Activated CD8-positive, alpha-beta memory T cell treated with anti-CD3 and anti-CD28 coated beads for 48 hours (primary cell): ENCODE results near the gene KIF6.
A peak's percentile ranks its signal among the peaks of the same experiment; 100 is the strongest.

Source experiments
- DNase-seq, 3 experiments: peaks; one replicate each; pipeline ENCODE4 v3.0.0-alpha.2; 2020; ENCODE audit warnings: low read depth in 2 of 3, low spot score in 2 of 3

KIF6 gene, protein sequence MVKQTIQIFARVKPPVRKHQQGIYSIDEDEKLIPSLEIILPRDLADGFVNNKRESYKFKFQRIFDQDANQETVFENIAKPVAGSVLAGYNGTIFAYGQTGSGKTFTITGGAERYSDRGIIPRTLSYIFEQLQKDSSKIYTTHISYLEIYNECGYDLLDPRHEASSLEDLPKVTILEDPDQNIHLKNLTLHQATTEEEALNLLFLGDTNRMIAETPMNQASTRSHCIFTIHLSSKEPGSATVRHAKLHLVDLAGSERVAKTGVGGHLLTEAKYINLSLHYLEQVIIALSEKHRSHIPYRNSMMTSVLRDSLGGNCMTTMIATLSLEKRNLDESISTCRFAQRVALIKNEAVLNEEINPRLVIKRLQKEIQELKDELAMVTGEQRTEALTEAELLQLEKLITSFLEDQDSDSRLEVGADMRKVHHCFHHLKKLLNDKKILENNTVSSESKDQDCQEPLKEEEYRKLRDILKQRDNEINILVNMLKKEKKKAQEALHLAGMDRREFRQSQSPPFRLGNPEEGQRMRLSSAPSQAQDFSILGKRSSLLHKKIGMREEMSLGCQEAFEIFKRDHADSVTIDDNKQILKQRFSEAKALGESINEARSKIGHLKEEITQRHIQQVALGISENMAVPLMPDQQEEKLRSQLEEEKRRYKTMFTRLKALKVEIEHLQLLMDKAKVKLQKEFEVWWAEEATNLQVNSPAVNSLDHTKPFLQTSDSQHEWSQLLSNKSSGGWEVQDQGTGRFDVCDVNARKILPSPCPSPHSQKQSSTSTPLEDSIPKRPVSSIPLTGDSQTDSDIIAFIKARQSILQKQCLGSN

DNA sequence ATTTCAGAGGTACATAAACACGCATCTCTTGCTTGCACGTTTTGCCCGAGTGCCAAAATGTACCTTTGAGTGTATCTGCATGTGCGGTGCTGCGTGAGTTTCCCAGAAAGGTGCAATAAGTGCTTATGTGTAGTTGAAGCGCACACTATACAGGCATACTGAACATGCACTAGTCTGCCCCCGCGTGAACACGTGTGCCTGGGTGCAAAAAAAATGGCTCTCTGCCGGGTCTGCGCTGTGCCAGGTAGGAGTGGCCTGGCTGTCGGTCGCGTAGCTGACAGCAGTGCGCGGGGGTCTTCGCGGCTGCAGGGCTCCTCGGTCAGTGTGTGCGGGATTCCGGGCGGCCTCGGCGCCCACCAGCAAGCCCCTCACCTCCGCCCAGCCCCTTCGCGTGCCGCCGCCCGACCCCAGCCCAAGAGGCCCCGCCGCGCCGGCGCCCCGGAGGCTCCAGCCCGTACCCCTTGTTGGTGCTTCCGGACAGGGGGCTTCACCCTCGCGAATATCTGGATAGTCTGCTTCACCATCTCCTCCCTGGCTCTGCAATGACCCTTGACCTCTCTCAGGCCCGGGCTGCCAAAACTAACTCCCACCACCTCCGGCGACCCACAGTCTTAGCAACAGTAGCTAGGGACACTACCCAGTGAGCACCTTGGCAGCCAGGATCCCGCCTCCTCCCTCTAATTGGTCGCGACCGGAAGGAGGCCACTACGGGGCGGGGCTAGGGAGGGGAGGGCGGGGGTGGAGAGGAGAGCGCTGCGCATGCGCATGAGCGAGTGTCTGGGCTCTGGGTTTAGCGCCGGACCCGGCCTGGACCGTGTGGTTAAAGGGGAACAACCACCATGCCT, at the start of gene KIF6:
TSS of gene KIF6 (minus strand) at position 622 of the 845 bp plus-strand sequence. CDS start at position 524, 98 bp downstream.
- DNase-seq = peak; percentile 41 to 60 (median 45)

DNA sequence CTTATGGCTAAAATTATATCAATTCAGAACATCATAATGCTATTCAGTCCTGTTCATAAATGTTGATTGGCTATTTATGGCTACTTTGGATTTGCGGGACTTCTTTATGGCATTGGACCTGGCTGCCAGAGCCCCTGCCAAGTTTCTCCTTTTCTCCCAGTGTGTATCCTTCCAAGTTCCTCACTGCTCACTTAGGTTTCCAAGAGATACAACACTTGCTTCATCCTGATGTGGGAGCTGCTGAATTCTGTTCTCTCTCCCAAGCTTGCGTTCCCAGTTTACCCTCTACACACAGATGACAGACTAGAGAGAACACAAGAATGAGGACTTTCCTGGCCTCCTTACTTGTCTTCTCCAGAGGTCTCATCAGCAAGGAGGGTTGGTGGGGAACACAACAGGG, 48.6 kb upstream of the KIF6 start:
- DNase-seq = no peak

DNA sequence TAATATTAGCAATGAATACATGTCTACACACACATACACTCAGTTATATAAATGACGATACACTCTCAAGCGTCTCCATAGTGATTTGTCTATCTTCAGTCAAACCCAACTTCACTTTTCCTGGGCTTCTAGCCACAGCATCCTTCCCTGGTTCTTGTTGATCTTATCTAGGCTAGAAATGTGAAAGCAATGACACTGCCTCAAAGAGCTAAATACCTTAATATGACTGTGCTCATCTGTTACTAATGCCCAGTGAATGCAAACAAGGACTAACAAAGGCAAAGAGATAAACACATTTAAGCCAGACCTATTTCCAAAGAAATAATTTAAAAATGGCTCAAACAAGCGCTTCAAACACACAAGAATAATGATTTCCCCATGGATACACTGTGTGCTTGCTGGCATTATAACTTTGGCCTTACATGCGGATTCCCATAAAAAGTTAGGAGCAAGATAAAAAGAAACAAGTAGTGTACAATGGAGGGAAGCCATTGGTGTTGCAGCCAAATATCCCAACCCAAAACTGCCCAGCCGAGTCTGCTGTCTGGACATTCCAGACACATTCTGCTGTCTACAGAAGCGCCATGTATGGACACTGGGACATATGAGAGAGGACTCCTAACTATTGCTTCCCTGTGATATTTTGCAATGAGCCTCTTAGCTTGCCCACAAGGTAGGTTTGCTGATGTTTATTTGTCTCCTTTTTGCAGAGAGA, 47.5 kb upstream of the KIF6 start:
- no peak for DNase-seq

DNA sequence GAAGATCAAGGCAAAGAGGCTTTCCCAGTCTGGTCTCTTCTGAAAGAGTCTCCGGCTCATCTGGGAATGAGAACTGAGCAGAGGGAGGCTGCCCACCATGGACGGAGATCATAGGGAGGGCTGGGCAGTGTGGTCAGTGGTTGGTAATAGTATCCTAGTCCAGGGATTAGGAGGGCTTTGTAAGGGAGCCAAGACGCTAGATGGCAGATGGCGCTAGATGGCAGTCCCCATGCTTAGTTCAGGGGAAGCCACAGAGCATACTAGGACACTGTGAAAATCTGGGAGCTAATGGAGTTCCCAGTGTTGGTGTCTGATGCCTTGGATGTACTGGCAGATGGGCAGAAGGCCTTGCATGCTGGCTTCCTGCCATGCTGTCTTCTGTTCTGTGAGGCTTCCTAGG, 45.2 kb upstream of the KIF6 start:
- no peak for DNase-seq

DNA sequence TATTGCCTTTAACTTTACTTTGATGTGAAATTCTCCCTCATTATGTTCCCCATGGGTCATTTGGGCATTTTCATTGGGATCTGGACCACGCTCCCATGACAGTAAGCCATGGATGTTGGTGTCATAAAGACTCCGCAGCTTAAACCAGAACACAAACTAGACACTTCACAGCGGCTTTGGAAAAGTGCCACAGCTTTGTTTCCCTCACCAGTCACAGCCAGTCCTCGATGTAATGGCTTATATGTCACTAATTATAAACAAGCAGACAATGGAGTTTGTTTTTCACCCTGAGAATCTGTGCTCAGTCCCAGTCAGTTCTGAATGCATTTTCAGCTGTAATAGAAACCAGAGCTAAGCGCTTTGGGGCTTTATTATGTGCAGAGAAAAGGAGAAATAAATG, 43.8 kb upstream of the KIF6 start:
- no peak for DNase-seq

DNA sequence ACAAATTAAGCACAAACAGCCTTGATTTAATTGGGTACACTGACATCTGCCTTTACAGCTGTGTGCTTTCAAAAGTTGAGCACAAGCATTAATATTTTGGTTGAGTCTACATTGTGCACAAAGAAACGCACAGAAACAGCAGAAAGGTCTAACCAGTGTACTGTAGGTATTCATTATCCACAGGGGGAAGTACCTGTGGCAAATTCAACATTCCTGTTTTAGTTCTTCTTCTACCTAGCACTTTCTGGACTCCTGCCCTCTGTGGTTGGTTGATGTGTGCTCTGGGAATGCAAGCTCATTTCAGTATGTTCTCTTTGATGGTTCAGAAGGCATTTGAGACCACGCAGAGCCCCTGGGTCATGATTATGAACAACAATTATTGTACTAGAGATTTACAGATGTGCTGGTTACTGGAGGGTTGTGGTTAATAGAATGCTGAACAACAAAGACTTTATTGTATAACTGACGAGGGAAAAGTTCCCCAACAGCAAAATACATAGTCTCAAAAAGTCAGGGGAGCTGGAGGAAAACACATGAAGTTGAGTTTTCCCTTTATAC, 40.4 kb upstream of the KIF6 start:
- DNase-seq = no peak

DNA sequence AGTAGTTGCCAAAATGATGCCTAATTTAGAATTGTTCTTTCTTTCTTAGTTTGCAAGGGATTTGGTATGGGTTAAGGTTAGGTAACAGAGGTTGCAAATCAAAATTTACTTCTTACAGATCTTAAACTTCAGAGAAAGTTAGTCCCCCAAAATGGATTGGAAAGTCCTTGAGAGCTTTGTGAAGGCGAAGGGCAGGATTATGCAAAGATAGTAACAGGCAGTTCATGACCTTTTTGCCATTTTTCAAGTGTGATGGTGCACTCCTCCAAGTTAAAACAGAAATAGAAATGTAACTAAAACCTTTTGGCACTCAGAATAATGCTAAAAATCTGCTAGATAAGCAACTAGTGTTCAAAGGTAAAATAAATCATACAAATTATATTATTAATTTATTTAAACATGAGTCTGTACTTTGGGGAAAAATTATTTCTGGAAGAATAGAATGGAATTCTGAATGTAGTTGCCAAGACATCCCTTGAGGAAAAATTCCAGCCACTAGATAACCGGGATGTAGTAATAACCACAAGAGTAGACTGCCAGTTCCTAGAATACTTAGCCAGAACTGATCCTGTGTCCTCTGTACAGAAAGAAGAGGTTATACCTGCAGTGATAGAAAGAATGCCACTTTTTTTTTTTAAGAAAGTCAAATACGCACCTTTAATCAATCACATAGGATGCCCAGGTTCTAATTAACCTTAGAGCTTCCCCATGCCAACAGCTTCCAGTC, 35.2 kb upstream of the KIF6 start:
- no peak for DNase-seq

DNA sequence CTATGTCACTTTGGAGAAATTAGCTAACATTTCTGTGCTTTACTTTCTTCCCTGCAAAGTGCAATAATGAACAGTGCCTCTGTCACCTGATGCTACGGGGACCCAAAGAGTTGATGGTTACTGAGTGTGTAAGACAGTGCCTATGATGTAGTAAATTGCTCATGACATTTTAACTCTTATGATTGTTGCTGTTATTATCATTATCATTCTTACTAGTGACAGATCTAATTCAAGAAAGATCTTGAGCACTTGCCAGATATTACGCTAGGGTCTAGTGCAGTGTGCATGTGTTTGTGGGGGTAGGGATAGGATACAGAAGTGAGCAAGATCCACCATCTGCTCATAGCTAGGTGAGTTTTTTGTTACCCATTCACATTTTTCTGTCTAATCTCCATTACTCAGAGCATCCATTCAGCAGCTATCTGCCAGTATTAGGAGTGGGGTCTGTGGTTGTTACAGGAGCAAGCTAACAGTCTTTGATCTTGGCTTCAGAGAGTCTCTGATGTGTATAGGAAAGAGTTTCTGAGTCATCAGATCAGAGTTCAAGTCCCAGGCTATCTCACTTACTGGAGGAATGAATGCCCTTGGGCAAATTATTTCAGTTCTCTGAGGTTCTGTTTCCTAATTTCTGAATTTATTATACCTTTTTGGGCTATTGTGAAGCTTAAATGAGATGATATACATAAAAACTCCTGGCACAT, 33.8 kb upstream of the KIF6 start:
- no peak for DNase-seq

DNA sequence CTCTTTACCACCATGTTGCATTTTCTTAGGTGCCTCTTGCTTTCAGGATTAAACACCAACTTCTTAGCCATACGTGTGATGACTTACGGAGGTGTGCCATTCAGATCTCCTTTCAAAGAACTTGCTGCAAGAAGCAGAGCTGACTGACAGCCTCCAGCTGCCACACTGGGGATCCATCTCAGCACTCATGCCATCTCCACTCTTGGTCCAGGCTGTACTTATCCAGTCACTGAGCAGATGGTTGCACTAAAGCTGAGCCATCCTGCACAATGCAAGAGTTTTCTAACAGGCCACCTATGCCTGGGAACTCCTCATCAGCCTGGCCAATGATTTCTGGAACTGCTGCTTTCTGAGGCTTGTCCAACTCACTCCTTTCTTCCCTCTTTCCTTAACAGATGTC, 31.4 kb upstream of the KIF6 start:
- DNase-seq = no peak

DNA sequence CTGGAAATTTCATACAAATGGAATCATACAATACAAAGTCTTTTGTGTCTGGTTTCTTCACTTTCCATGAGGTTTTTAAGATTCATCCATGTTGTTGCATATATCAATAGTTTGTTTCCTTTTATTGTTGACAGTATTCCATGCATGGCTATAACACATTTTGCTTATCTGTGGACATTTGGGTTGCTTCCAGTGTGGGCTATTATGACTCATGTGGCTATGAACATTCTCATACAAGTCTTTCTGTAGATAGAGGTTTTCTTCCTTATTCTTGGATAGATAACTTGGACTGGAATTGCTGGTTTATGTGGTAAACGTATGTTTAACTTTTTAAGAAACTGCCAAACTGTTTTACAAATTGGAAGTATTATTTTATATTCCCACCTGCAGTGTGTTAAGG, 30.0 kb upstream of the KIF6 start:
- no peak for DNase-seq

DNA sequence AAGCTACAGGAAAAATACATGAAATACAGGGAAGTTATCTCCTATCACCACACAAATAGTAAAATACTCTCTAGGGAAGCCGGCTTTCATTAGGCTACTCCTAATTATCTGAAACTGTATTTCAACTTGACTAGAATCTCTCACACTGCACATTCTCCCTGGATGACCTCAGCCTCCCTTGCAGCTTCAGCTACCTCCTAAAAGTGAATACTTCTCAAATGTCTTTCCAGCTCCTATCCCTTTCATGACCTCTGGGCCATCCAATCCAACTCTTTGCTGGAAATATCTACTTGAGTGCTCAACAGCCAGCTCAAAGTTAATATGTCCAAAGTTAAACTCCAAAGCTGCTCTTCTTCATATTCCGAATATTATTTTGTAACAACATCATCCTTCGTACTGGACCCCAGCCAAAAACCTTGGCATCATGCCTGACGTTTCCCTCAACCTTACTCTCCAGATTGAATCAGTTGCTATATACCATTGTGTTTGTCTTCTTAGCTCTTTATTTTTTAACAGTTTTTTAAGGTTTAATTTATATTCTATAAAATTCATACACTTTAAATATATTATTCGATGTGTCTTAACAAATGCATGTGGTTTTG, 29.4 kb upstream of the KIF6 start:
- DNase-seq = no peak

DNA sequence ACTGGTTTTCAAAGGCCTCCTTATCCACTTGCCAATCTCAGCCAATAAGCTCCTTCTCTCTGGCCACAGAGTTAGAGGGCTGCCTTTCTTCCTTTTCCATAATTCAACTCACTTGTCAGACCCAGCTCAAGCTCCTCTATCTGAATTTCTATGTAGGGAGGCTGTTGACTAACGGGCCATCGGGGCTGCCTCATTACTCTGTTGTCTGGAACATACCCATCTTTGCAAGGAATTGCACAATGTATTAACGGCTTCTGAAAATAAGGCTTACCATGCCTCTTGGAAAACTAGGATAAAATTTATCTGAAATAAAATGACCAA, 28.5 kb upstream of the KIF6 start:
- no peak for DNase-seq

DNA sequence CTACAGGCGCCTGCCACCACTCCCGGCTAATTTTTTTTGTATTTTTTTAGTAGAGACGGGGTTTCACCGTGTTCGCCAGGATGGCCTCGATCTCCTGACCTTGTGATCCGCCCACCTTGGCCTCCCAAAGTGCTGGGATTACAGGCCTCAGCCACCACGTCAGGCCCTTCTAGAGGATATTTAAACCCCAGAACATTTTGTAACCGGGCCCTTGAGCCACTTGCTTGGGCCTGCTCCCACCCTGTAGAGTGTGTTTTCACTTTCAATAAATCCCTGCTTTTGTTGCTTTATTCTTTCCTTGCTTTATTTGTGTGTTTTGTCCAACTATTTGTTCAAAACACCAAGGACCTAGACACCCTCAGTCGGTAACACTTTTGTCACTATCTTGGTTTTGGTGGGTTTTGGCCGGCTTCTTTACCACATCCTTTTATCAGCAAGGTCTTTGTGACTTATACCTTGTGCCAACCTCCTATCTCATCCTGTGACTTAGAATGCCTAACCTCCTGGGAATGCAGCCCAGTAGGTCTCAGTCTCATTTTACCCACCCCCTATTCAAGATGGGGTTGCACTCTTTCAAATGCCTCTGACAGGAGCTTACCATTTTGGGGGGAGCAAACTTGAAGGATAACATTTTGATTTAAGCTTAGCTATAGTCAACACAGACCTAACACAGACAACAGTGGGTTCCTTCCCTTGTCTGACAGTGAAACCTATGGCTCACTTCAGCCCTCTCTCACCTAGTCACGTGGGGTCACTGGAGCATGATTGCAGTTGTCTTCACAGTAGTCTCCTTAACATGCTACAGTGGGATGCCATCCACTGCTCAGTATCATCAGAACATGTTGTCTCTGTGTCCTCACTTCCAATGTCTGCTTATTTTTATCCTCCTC, 27.9 kb upstream of the KIF6 start:
- DNase-seq = no peak

DNA sequence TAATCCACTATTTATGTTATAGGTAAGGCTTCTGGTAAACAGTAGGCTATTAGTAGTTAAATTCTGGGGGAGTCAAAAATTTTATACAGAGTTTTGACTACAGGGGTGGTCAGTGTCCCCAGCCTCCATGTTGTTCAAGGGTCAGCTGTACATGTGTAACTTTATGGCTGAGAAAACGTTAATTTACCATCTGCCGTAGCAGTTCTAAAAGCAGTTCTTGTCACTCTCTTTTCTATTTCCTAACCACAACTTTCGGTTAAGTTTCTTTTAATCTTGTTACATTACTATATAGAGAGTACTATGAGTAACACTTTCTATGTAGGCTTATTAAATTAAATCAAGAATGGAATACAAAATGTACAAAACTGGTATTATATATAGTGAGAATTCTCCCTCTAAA, 21.6 kb upstream of the KIF6 start:
- DNase-seq = no peak

DNA sequence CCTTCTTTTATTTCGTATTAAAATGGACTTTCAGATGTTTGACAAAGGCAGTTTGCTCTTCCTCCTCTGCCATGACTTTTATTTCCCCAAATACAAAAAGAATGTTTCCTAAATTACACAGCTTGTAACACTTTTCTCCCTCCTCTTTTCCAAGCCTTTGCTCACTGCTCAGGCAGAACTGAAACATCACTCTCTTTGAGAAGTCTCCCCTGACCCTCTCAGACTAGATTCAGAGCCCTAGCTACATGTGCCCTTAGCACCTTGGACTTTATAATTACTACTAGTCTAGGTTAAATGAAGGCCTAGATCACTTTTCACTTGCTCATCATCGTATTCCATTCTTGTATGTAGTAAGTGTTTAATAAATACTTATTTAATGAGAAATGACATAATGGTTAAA, 8.5 kb upstream of the KIF6 start:
- no peak for DNase-seq

DNA sequence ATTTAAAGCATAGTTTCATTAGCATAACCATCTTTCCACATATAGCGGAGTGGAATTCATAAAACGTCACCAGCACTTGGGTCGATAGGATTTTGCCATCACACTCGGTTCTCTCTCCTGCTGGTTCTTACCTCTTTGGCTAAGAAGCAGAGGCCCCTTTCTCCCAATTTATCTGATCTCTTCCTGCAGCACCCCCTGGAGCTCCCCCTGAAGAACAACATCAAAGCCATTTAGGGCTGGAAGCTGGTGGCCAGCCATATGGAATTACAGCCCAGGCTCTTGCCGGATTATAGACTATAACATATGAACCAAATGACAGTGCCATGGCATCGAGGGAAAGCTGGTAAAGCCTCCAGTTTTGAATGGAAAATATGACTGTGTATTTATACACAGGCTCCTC, 6.4 kb upstream of the KIF6 start:
- DNase-seq = no peak

DNA sequence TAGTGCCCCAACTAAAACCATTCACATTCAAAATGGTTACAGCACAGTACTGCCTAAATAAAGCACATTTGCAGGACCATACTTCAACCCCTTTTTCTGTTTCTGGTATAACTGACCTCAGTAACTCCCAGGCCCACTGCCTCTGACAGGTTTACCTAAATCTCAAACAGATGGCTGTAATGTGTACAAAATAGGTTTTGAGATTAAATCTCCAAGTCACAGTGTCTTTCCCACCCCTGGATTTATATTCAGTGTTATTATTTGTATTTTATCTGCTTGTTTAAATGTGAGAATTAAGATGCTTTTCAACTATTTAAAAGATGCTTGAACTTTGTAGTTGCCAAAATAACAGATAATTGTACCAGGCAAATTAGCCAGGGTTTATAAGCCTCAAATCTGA, 4.7 kb upstream of the KIF6 start:
- DNase-seq = no peak

DNA sequence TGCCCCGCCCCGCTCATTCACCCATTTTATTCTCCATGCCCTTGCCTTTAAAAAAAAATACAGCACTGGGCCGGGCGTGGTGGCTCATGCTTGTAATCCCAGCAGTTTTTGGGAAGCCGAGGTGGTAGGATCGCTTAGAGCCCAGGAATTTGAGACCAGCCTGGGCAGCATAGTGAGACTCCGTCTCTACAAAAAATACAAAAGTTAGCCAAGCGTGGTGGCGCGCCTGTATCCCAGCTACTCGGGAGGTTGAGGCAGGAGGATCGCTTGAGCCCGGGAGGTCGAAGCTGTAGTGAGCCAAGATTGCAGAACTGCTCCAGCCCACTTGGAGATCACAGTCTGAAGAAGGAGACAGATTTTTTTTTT, 407 bp upstream of the KIF6 start:
- DNase-seq = no peak
